ENCODE measurements around the gene DHRS7B. TPM values are rescaled to one million over a fixed set of nuclear protein-coding genes. Genes with fewer than 3 reads are reported as not detected.
A peak's percentile ranks its signal among the peaks of the same experiment; 100 is the strongest.

The DHRS7B gene
- total and polyA plus RNA-seq, 9 of the 15 experiments (the other 6 are each of a cell fraction or from before 2014, with no cell fraction given) = 8.0 to 30.7 (median 14.8) TPM

GRCh38 chr17:21095735-21096134 is 31.0 kb upstream of the DHRS7B start (continued):
- TF ChIP-seq SIX5 (IDR thresholded peaks at IDR 0.05; ENCODE audit: borderline replicate concordance in 1 of 2, insufficient read depth in 1 of 2, low read depth in 1 of 2, low read length in 2 of 2) (no peak), ZSCAN32 (CRISPR knock-in tag; IDR thresholded peaks at IDR 0.05) (no peak), CCAR2 (IDR thresholded peaks at IDR 0.05; ENCODE audit: low read depth, low read length) (no peak), SMAD1 (IDR thresholded peaks at IDR 0.05; ENCODE audit: low read depth, low read length, partially characterized antibody) (no peak)

GRCh38 chr17:21096874-21097273 is 29.9 kb upstream of the DHRS7B start:
- Histone ChIP-seq H3K4me3 (no peak overlapping the region), H3K79me2 (ENCODE audit: control insufficient read depth, insufficient read depth, low read length) (no peaks in the 10 kb centered on the region), H3K27me3 (ENCODE audit: control insufficient read depth in 2 of 2, insufficient read depth in 2 of 2, low read length in 2 of 2) (no peaks in the 10 kb centered on the region), H3K27ac (ENCODE audit: extremely low read depth, low read depth, low read length) (no peak overlapping the region), H3K36me3 (ENCODE audit: control insufficient read depth, insufficient read depth, low read length) (no peaks in the 10 kb centered on the region), H3K9me1 (ENCODE audit: control insufficient read depth, insufficient read depth, low read length) (no peaks in the 10 kb centered on the region), H3K9me3 (replicated peaks; ENCODE audit: control insufficient read depth, insufficient read depth, low read depth, low read length) (no peaks in the 10 kb centered on the region), H3K9ac (ENCODE audit: insufficient read depth in 1 of 2, low read depth in 2 of 2, low read length in 2 of 2) (no peak overlapping the region), H4K20me1 (replicated peaks; ENCODE audit: control insufficient read depth, insufficient read depth, low read length) (no peaks in the 10 kb centered on the region), H3K4me1 (replicated peaks in 1 of 2; ENCODE audit: control insufficient read depth in 2 of 2, insufficient read depth in 2 of 2, low read length in 2 of 2) (no peaks in the 10 kb centered on the region; a peak in 2 of 5 replicates), H2AFZ (ENCODE audit: low read depth, low read length) (peak overlapping the region; percentile 70; the same call in 1 of the 2 replicates), H3K4me2 (ENCODE audit: insufficient read depth, low read length) (no peak overlapping the region)
- no peak for ATAC-seq
- in situ Hi-C loops (cut with MboI) (no loop called here), intact Hi-C loops (cut with micrococcal nuclease) (no loop called here)
- FAIRE-seq = no peak
- POLR2A ChIA-PET = no interaction called here
- WGBS (ENCODE audit: insufficient coverage, low coverage, missing lambda C conversion rate) = 0% methylated on average over 1 of the region's 2 CpGs
- CTCF ChIA-PET (ENCODE audit: low intra/inter-chr PET ratio) = no interaction called here
- 0 out of 2 replicates have a peak, but pooled peaks have one; percentile 17 for TF ChIP-seq SPI1 (IDR thresholded peaks at IDR 0.05; ENCODE audit: borderline replicate concordance, low read depth, low read length)
- TF ChIP-seq TRIM24 (IDR thresholded peaks at IDR 0.05) = no peak
- TF ChIP-seq BRD4 (IDR thresholded peaks at IDR 0.05) = no peak
- no peak for TF ChIP-seq HDAC1 (IDR thresholded peaks at IDR 0.05)
- TF ChIP-seq EP300 (IDR thresholded peaks at IDR 0.05; ENCODE audit: low read length) = no peak
- no peak for TF ChIP-seq E2F3 (CRISPR knock-in tag; IDR thresholded peaks at IDR 0.05)
- no peak for DNase-seq (ENCODE audit: extremely low read depth in 1 of 4, low spot score in 3 of 4)
- no TSS peak for BruUV-seq (replicated peaks)
